ENCODE measurements around the gene KANK4.
"Not testable (repeated sequence)": the region's sequence is repeated elsewhere in the genome, so short reads cannot be mapped to it uniquely, and the experiment has no call there.

DNA sequence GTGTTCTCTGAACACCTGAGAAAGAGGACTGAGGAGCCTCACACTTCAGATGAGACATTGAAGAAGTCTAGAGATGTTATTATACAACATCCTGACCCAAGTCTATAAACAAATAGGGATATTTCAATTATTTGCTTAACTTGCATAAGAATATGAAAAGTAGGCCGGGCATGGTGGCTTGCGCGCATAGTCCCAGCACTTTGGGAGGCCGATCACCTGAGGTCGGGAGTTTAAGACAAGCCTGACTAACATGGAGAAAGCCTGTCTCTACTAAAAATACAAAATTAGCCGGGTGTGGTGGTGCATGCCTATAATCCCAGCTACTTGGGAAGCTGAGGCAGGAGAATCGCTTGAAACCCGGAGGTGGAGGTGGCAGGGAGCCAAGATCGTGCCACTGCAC is 98.8 kb downstream of the KANK4 start:
- TF ChIP-seq, protein P1, sequence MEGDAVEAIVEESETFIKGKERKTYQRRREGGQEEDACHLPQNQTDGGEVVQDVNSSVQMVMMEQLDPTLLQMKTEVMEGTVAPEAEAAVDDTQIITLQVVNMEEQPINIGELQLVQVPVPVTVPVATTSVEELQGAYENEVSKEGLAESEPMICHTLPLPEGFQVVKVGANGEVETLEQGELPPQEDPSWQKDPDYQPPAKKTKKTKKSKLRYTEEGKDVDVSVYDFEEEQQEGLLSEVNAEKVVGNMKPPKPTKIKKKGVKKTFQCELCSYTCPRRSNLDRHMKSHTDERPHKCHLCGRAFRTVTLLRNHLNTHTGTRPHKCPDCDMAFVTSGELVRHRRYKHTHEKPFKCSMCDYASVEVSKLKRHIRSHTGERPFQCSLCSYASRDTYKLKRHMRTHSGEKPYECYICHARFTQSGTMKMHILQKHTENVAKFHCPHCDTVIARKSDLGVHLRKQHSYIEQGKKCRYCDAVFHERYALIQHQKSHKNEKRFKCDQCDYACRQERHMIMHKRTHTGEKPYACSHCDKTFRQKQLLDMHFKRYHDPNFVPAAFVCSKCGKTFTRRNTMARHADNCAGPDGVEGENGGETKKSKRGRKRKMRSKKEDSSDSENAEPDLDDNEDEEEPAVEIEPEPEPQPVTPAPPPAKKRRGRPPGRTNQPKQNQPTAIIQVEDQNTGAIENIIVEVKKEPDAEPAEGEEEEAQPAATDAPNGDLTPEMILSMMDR (IDR thresholded peaks at IDR 0.05): not testable (repeated sequence)
- TF ChIP-seq POLR2A (IDR thresholded peaks at IDR 0.05): not testable (repeated sequence)

All from uterus (tissue), 2 donors.